Chondrocyte (in vitro differentiated cells): ENCODE measurements around the gene SDF2L1. TPM values are rescaled to one million over a fixed set of nuclear protein-coding genes. Genes with fewer than 3 reads are reported as not detected.

Experiments
- DNase-seq: peaks from one replicate; pipeline ENCODE4 v3.0.0; 2021; ENCODE audit warnings: mixed read lengths, low spot score
- H3K27ac Mint-ChIP-seq: one replicate; pipeline ENCODE4 v1.8.0; 2021; ENCODE audit warnings: mild to moderate bottlenecking, moderate library complexity, mixed read lengths; ENCODE audit not compliant: unreplicated experiment
- H3K27me3 Mint-ChIP-seq: 2 replicates; pipeline ENCODE4 v1.8.0; 2021; ENCODE audit warnings: low read depth, mixed read lengths
- H3K36me3 Mint-ChIP-seq: 2 replicates; pipeline ENCODE4 v1.8.0; 2021; ENCODE audit warnings: low read depth, mixed read lengths
- H3K4me1 Mint-ChIP-seq: 2 replicates; pipeline ENCODE4 v1.8.0; 2021; ENCODE audit warnings: low read depth, mild to moderate bottlenecking, mixed read lengths
- H3K4me3 Mint-ChIP-seq: one replicate; pipeline ENCODE4 v1.8.0; 2021; ENCODE audit warnings: mild to moderate bottlenecking, moderate library complexity, mixed read lengths; ENCODE audit not compliant: unreplicated experiment
- H3K9me3 Mint-ChIP-seq: 2 replicates; pipeline ENCODE4 v1.8.0; 2021; ENCODE audit warnings: low read depth, mixed read lengths
- total RNA-seq: library from RNA; stranded (reverse); gene quantifications from 3 replicates; pipeline ENCODE4 v1.2.1, GENCODE V29; 2021
- TF ChIP-seq, protein P1 (sequence below): fragments of 200-600 bp; sonication (generic); IDR thresholded peaks from 2 replicates; pipeline ENCODE4 v1.5.0; 2021; ENCODE audit warnings: antibody characterized with exemption, mild to moderate bottlenecking, moderate library complexity

SDF2L1 gene
- total RNA-seq, 1 donor from 2014 or later, result 26.0 TPM

DNA sequence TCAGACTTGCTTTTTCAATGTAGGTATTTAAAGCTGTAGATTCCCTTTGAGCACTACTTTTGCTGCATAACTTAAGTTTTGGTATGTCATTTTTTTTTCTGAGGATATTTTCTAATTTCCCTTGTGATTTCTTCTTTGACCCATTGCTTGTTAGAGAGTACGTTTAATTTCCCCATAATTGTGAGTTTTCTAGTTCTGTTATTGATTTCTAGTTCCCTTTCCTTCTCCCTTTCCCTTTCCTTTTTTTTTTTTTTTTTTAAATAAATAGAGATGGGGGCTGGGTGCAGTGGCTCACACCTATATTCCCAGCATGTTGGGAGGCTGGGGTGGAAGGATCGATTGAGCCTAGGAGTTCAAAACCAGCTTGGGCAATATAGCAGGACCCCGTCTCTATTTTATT lies 43.8 kb upstream of the SDF2L1 start:
- Mint-ChIP-seq H3K4me1 (peaks cover 19% of the 10 kb centered on the region), H3K9me3 (no peaks in the 10 kb centered on the region), H3K36me3 (peaks cover 24% of the 10 kb centered on the region), H3K27me3 (no peaks in the 10 kb centered on the region), H3K27ac (no peak overlapping the region), H3K4me3 (no peak overlapping the region)
- TF ChIP-seq, protein P1, sequence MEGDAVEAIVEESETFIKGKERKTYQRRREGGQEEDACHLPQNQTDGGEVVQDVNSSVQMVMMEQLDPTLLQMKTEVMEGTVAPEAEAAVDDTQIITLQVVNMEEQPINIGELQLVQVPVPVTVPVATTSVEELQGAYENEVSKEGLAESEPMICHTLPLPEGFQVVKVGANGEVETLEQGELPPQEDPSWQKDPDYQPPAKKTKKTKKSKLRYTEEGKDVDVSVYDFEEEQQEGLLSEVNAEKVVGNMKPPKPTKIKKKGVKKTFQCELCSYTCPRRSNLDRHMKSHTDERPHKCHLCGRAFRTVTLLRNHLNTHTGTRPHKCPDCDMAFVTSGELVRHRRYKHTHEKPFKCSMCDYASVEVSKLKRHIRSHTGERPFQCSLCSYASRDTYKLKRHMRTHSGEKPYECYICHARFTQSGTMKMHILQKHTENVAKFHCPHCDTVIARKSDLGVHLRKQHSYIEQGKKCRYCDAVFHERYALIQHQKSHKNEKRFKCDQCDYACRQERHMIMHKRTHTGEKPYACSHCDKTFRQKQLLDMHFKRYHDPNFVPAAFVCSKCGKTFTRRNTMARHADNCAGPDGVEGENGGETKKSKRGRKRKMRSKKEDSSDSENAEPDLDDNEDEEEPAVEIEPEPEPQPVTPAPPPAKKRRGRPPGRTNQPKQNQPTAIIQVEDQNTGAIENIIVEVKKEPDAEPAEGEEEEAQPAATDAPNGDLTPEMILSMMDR, result no peak
- no peak for DNase-seq

DNA sequence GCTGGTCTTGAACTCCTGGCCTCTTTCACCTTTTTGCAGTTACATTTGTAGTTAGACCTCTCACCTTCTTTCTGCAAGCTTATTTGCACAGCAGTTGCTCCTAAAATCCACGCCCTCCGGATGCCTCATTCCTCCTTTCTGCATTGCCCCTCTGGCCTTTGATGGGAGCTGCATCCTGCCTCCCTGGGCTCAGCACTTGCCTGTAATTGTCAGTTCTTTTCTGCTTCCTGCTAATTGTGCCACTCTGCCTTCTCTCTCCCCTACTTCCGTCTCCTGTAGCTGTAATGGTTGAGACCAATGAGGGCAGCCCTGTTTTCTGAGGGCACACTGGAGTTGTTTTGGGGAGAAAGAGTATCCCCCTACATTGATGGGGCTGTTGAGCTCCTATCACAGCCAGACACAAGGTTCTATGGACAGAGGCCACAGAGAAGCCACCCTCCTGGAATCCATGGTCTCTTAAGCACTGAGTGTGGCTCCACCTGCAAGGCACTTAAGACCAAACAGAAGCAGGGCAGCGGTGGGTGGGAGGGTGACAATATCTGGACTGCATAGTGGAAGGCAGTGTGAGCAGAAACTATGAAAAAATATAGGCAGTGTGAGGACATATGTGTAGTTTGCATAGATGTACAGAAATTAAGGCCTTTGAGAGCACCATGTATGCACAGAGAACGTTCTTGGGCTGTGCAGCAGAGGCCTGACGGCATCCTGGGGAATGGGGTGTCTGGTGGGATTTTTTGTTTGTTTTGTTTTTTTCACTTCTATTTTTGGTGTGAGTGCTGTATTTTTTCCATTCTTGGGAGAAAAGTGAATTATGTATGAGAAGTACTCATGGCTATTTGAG lies 42.8 kb upstream of the SDF2L1 start:
- Mint-ChIP-seq H3K27me3 (no peaks in the 10 kb centered on the region), H3K27ac (peak overlapping the region; percentile 67), H3K9me3 (no peaks in the 10 kb centered on the region), H3K4me3 (no peak overlapping the region), H3K36me3 (peaks cover 14% of the 10 kb centered on the region), H3K4me1 (peaks cover 19% of the 10 kb centered on the region)
- TF ChIP-seq, protein P1, result no peak
- no peak for DNase-seq

- H3K27ac Mint-ChIP-seq, result peak overlapping the region; percentile 69
- peaks cover 6% of the 10 kb centered on the region for H3K36me3 Mint-ChIP-seq
- H3K9me3 Mint-ChIP-seq, result no peaks in the 10 kb centered on the region
- no peak overlapping the region for H3K4me3 Mint-ChIP-seq
- TF ChIP-seq, protein P1, result no peak
- H3K27me3 Mint-ChIP-seq, result no peaks in the 10 kb centered on the region
- no peak for DNase-seq
- peaks cover 25% of the 10 kb centered on the region for H3K4me1 Mint-ChIP-seq
Observed at GRCh38 chr22:21602579-21602978, 39.5 kb upstream of the SDF2L1 start.

DNA sequence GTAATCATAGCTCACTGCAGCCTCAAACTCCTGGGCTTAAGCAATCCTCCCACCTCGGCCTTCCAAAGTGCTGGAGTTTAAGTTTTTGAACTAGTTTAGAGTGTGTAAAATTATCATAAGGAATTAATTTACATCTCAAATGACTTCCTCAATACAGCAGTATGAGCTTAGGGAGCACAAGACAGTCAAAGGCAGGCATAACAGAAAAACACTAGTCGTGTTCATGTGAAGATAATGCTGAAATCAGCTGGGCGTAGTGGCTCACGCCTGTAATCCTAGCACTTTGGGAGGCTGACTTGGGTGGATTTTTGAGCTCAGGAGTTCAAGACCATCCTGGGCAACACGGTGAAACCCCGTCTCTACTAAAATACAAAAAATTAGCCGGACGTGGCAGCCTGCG lies 38.1 kb upstream of the SDF2L1 start:
- Mint-ChIP-seq H3K27ac (no peak overlapping the region), H3K27me3 (no peaks in the 10 kb centered on the region), H3K4me1 (peaks cover 25% of the 10 kb centered on the region), H3K4me3 (no peak overlapping the region), H3K9me3 (no peaks in the 10 kb centered on the region), H3K36me3 (peaks cover 6% of the 10 kb centered on the region)
- no peak for DNase-seq
- TF ChIP-seq, protein P1, result no peak

DNA sequence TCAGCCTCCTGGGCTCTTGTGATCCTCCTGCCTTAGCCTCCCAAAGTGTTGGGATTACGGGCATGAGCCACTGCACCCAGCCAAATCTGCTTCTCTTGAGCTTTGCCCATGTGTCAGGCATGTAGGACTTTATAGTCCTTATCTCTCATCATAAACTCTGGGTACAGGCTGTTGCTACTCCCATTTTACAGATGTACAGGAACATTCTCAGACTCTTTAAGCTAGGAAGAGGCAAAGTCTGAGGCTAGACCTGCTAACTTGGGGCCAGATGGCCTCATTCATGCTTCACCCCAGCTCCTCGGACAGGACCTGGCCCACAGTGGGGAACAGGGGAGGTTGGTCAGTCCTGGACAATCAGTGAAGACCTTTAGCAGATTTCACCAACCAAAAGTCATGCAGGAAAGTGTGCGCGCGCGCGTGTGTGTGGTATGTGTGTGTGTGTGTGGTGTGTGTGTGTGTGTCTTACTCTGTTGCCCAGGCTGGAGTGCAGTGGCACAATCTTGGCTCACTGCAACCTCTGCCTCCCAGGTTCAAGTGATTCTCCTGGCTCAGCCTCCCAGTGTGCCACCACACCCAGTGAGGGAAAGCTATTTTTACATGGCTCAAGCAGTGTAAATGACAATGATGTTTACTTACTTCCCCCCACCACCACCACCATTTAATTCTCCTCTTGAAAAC lies 36.1 kb upstream of the SDF2L1 start:
- Mint-ChIP-seq H3K4me1 (peaks cover 16% of the 10 kb centered on the region), H3K27me3 (no peaks in the 10 kb centered on the region), H3K9me3 (no peaks in the 10 kb centered on the region), H3K36me3 (peaks cover 4% of the 10 kb centered on the region), H3K4me3 (no peak overlapping the region), H3K27ac (no peak overlapping the region)
- TF ChIP-seq, protein P1, result no peak
- DNase-seq, result no peak
